NCI-H446 treated with DMSO at 0.1 percent for 48 hours (cell line): ENCODE measurements around the gene ETV2.
"Not testable (repeated sequence)": the region's sequence is repeated elsewhere in the genome, so short reads cannot be mapped to it uniquely, and the experiment has no call there.

ENCODE experiments used
- DNase-seq: peaks from one replicate; lab custom pipeline; 2025; lab: John Stamatoyannopoulos, UW

ETV2 gene

DNA sequence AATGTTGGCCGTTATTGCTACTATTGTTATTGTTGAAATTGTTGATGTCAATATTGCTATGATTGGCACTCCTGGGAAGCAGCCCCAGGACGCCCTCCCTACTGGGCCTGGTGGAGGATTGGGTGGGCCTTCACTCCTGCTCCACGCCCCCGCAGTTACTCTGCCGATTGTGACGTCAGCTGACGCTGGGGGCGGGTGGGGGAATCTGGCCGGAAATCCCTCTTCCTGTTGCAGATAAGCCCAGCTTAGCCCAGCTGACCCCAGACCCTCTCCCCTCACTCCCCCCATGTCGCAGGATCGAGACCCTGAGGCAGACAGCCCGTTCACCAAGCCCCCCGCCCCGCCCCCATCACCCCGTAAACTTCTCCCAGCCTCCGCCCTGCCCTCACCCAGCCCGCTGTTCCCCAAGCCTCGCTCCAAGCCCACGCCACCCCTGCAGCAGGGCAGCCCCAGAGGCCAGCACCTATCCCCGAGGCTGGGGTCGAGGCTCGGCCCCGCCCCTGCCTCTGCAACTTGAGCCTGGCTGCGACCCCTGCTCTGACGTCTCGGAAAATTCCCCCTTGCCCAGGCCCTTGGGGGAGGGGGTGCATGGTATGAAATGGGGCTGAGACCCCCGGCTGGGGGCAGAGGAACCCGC lies at the start of gene ETV2:
Gene ETV2, plus strand, starts transcription at position 231 of the 637 bp plus-strand sequence. CDS start 716 bp downstream, outside the sequence.
- DNase-seq: no peak

- DNase-seq: no peak
Measured at GRCh38 chr19:35592226-35592625, 49.3 kb upstream of the ETV2 start.

GRCh38 chr19:35595026-35595425 lies 46.5 kb upstream of the ETV2 start:
- not testable (repeated sequence) for DNase-seq

DNA sequence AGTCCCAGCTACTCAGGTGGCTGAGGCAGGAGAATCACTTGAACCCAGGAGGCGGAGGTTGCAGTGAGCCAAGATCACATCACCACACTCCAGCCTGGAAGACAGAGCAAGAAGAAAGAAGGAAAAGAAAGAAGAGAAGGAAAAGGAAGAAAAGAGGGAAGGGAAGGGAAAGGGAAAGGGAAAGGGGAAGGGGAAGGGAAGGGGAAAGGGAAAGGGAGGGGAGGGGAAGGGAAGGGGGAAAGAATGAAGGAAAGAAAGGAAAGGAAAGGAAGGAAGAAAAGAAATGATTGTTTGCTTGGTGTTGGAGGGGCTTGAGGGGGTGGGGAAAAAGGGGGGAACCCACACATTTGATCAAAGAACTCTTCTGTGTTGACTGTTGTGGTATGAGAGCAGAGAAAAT lies 45.6 kb upstream of the ETV2 start:
- no peak for DNase-seq

DNA sequence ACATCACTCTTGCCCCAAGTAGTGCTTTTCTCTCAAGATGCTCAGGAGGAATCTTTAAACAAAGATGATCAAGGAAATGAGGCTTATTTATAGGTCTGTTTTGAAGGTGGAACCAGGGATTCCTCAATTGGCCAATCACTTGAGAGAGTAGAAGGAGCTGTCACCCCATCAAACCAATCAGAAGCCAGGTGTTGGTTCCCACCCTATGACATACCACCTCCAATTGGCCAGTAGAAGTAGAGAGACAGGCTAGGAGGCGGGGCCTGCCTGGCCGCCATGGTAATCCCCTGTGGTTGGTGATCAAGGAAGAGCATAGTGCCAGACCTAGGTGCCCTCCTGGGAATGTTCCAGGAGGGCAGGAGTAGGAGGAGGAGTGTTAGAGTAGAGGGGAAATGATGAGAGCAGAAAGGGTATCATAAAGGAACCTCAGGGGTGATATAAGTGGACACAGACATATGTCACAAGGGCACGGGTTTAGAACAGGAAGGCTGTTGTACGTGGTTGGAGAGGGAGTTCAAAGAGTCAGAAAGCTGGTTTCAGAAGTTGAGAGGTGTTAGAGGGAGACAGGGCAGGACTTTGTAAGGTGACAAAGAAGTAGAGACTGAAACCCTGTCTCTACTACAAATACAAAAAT lies 45.1 kb upstream of the ETV2 start:
- peak; percentile 28 for DNase-seq

- no peak for DNase-seq
Measured at GRCh38 chr19:35601971-35602370, 39.6 kb upstream of the ETV2 start.

DNA sequence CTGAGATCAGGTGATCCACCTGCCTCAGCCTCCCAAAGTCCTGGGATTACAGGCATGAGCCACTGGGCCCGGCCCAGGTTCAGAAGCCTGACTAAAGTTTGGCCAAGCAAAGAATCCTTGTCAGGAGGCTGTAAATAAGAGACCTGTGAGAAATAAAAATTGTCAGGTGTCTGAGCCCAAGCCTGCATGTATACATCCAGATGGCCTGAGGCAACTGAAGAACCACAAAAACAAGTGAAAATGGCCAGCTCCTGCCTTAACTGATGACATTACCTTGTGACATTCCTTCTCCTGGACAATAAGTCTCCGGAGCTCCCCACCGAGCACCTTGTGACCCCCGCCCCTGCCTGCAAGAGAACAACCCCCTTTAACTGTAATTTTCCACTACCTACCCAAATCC lies 37.1 kb upstream of the ETV2 start:
- DNase-seq: not testable (repeated sequence)

DNA sequence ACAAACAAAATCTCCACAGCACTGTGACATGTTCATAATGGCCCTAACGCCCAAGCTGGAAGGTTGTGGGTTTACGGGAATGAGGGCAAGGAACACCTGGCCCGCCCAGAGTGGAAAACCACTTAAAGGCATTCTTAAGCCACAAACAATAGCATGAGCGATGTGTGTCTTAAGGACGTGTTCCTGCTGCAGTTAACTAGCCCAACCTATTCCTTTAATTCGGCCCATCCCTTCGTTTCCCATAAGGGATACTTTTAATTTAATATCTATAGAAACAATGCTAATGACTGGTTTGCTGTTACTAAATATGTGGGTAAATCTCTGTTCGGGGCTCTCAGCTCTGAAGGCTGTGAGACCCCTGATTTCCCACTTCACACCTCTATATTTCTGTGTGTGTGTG lies 34.4 kb upstream of the ETV2 start:
- not testable (repeated sequence) for DNase-seq

- no peak for DNase-seq
Measured at GRCh38 chr19:35607661-35608060, 33.9 kb upstream of the ETV2 start.

- DNase-seq: no peak
Measured at GRCh38 chr19:35608251-35608650, 33.3 kb upstream of the ETV2 start.

DNA sequence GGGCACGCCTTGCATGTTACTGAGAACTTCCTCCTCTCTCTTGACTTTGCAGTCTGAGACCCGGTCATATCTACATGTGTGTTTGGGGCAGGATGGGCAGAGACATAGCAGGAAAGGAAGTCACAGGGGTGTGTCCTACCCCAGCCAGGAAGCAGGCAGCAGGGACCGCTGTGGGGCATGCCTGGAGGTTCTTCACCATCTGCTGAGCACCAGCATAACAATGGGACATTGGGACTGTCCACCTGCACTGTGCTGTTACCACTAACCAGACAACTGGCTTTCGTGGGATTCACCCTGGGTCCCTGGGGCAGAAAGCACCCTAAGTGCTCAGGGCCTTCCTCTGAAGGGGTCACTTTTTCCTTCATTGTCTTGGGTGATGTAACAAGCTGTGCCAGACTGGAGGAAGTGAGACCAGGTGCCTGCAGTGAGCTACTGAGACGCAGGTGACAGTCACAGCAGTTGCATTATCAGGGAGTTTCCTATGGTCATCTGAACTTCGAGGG lies 31.6 kb upstream of the ETV2 start:
- DNase-seq: no peak

GRCh38 chr19:35612224-35612558 lies 29.4 kb upstream of the ETV2 start:
- no peak for DNase-seq

GRCh38 chr19:35612559-35613321 lies 28.8 kb upstream of the ETV2 start, which contains the start of gene HAUS5:
HAUS5 (plus strand) TSS chr19:35612735; CDS start chr19:35612795, 60 bp downstream.
- DNase-seq: peak; percentile 88

DNA sequence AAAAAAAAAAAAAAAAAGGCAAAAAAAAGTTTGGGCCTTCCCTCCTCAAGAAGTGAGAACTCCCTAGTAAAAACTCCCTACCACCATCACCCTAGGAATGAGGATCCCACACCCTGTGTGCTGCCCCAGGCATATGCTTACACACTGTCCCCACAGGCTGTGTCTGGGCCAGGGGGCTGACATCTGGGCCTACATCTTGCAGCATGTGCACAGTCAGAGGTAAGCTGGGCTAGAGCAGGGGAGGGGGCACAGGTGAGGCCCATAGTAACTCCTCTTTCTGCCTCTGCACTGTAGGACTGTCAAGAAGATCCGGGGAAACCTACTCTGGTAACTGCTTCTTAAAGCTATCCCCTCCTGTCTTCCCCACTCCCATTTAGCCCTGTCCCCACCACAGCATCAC lies 28.0 kb upstream of the ETV2 start:
- DNase-seq: no peak

GRCh38 chr19:35615036-35615435 lies 26.5 kb upstream of the ETV2 start:
- no peak for DNase-seq

- no peak for DNase-seq
Measured at GRCh38 chr19:35618857-35619256, 22.7 kb upstream of the ETV2 start.

DNA sequence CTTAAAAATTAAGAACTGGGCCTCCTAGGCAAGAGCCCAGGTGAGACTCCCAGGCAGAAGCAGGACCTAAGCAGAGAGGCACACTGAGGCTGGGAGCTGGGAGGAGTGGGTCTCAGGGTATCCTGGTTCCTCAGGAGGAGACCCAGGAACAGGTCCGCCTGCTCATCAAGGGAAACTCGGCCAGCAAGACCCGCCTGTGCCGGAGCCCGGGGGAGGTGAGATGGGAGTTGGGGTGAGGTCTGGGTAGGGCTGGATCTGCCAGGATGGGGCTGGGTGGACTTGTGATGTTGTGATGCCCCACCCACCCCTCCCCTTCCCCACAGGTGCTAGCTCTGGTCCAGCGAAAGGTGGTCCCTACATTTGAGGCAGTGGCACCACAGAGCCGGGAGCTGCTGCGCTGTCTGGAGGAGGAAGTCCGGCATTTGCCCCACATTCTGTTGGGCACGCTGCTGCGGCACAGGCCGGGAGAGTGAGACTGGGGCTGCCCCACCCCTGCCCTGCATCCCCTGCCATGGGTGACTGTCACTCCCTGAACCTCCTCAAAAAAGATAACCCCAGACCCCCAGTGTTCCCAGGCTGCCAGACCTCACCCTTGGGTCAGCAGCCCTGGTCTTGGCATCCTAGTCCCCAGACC lies 22.1 kb upstream of the ETV2 start:
- no peak for DNase-seq

- no peak for DNase-seq
Measured at GRCh38 chr19:35620001-35620400, 21.5 kb upstream of the ETV2 start.

GRCh38 chr19:35621708-35622107 lies 19.8 kb upstream of the ETV2 start:
- DNase-seq: no peak

DNA sequence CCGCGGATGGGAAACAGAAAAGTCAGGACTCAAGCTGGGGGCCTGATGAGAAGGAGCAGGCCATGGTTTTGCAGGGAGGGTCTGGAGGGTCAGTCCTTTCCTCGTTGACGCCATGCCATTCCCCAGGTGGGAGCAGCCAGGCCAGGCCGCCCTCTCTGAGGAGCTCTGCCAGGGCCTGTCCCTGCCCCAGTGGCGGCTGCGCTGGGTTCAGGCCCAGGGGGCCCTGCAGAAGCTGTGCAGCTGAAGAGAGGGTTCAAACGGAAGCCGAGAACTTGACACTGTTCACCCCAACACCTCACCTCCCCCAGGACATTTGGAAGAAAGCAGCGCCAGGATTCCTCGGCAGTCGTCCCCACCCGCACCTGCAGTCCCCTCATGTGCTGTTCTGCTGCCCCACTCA lies 18.8 kb upstream of the ETV2 start:
- no peak for DNase-seq

- DNase-seq: no peak
Measured at GRCh38 chr19:35623327-35624010, 18.1 kb upstream of the ETV2 start.

- no peak for DNase-seq
Measured at GRCh38 chr19:35628264-35628564, 13.3 kb upstream of the ETV2 start.
